Osteocyte (in vitro differentiated cells): ENCODE data around the gene SRPRB. TPM values are rescaled to one million over a fixed set of nuclear protein-coding genes. Genes with fewer than 3 reads are reported as not detected.

Experiments used
- DNase-seq: peaks from one replicate; pipeline ENCODE4 v3.0.0; 2021; ENCODE audit warnings: mixed read lengths; ENCODE audit not compliant: unreplicated experiment; ENCODE audit errors: extremely low spot score
- H3K27ac Mint-ChIP-seq: one replicate; pipeline ENCODE4 v1.8.0; 2021; ENCODE audit warnings: mild to moderate bottlenecking, mixed read lengths; ENCODE audit not compliant: unreplicated experiment
- H3K27me3 Mint-ChIP-seq: one replicate; pipeline ENCODE4 v1.8.0; 2021; ENCODE audit warnings: mixed read lengths; ENCODE audit not compliant: unreplicated experiment
- H3K36me3 Mint-ChIP-seq: one replicate; pipeline ENCODE4 v1.8.0; 2021; ENCODE audit warnings: mixed read lengths; ENCODE audit not compliant: unreplicated experiment
- H3K4me1 Mint-ChIP-seq: one replicate; pipeline ENCODE4 v1.8.0; 2021; ENCODE audit warnings: mixed read lengths; ENCODE audit not compliant: unreplicated experiment
- H3K4me3 Mint-ChIP-seq: one replicate; pipeline ENCODE4 v1.8.0; 2021; ENCODE audit warnings: mild to moderate bottlenecking, moderate library complexity, mixed read lengths; ENCODE audit not compliant: unreplicated experiment
- H3K9me3 Mint-ChIP-seq: one replicate; pipeline ENCODE4 v1.8.0; 2021; ENCODE audit warnings: mixed read lengths; ENCODE audit not compliant: unreplicated experiment
- CTCF ChIP-seq: fragments of 200-600 bp; sonication (generic); IDR thresholded peaks from 2 replicates; pipeline ENCODE4 v1.5.0; 2021; ENCODE audit warnings: antibody characterized with exemption, mild to moderate bottlenecking, moderate library complexity
- total RNA-seq: library from RNA; stranded (reverse); gene quantifications from 2 replicates; pipeline ENCODE4 v1.2.1, GENCODE V29; 2021

The SRPRB gene
- total RNA-seq, 1 donor from 2014 or later = 84.7 TPM

GRCh38 chr3:133763797-133764683, 41.6 kb upstream of the SRPRB start:
- DNase-seq = no peak
- Mint-ChIP-seq H3K36me3 (no peaks in the 10 kb centered on the region), H3K27ac (no peak overlapping the region), H3K4me1 (peaks cover 8% of the 10 kb centered on the region), H3K27me3 (peaks cover 54% of the 10 kb centered on the region), H3K4me3 (no peak overlapping the region), H3K9me3 (no peaks in the 10 kb centered on the region)
- no peak for TF ChIP-seq CTCF

GRCh38 chr3:133765256-133765655, 40.4 kb upstream of the SRPRB start:
- Mint-ChIP-seq H3K27ac (no peak overlapping the region), H3K36me3 (no peaks in the 10 kb centered on the region), H3K27me3 (peaks cover 50% of the 10 kb centered on the region)

GRCh38 chr3:133767607-133768006, 38.0 kb upstream of the SRPRB start:
- Mint-ChIP-seq H3K9me3 (no peaks in the 10 kb centered on the region), H3K4me1 (peaks cover 8% of the 10 kb centered on the region), H3K27ac (no peak overlapping the region), H3K4me3 (no peak overlapping the region), H3K27me3 (peaks cover 31% of the 10 kb centered on the region), H3K36me3 (no peaks in the 10 kb centered on the region)
- DNase-seq = no peak
- no peak for TF ChIP-seq CTCF

More at GRCh38 chr3:133765256-133765655, 40.4 kb upstream of the SRPRB start:
- TF ChIP-seq CTCF = no peak
- H3K4me3 Mint-ChIP-seq = no peak overlapping the region
- no peak for DNase-seq
- H3K9me3 Mint-ChIP-seq = no peaks in the 10 kb centered on the region
- peaks cover 8% of the 10 kb centered on the region for H3K4me1 Mint-ChIP-seq

GRCh38 chr3:133769536-133769935, 36.1 kb upstream of the SRPRB start:
- no peaks in the 10 kb centered on the region for H3K36me3 Mint-ChIP-seq
- no peak for DNase-seq
- H3K9me3 Mint-ChIP-seq = no peaks in the 10 kb centered on the region
- peaks cover 25% of the 10 kb centered on the region for H3K27me3 Mint-ChIP-seq
- H3K27ac Mint-ChIP-seq = no peak overlapping the region
- no peak for TF ChIP-seq CTCF
- H3K4me3 Mint-ChIP-seq = no peak overlapping the region
- H3K4me1 Mint-ChIP-seq = peaks cover 2% of the 10 kb centered on the region

- Mint-ChIP-seq H3K9me3 (no peaks in the 10 kb centered on the region), H3K4me1 (no peaks in the 10 kb centered on the region), H3K36me3 (no peaks in the 10 kb centered on the region), H3K4me3 (no peak overlapping the region), H3K27ac (no peak overlapping the region), H3K27me3 (peaks cover 27% of the 10 kb centered on the region)
- no peak for TF ChIP-seq CTCF
- DNase-seq = no peak
These were observed 31.9 kb upstream of the SRPRB start for GRCh38 chr3:133773732-133774131.
